DOHH2 (cell line): ENCODE data around the gene ACTN4.

Experiments
- H3F3A ChIP-seq: fragments of 200-600 bp; sonication (generic), shearing (Covaris generic); 2 replicates; pipeline ENCODE4 v1.6.0; 2016; ENCODE audit warnings: antibody characterized with exemption, mild to moderate bottlenecking; ENCODE audit not compliant: control insufficient read depth, insufficient read depth
- H3K27ac ChIP-seq: fragments of 200-600 bp; sonication (generic); 2 replicates; pipeline ENCODE4 v1.5.1; 2014; ENCODE audit warnings: low read depth, mild to moderate bottlenecking, low read length, moderate library complexity
- H3K27me3 ChIP-seq: fragments of 200-600 bp; sonication (generic); 2 replicates; pipeline ENCODE4 v1.6.1; 2014; ENCODE audit warnings: mild to moderate bottlenecking, low read length, mixed read lengths; ENCODE audit not compliant: control insufficient read depth
- H3K36me3 ChIP-seq: fragments of 200-600 bp; sonication (generic); 2 replicates; pipeline ENCODE4 v1.6.1; 2014; ENCODE audit warnings: mild to moderate bottlenecking, low read length, moderate library complexity, mixed read lengths; ENCODE audit not compliant: control insufficient read depth
- H3K4me1 ChIP-seq: fragments of 200-600 bp; sonication (generic); 2 replicates; pipeline ENCODE4 v1.6.1; 2014; ENCODE audit warnings: mild to moderate bottlenecking, low read length, mixed read lengths; ENCODE audit not compliant: control insufficient read depth
- H3K4me2 ChIP-seq: fragments of 200-600 bp; sonication (generic); 2 replicates; pipeline ENCODE4 v1.6.0; 2014; ENCODE audit warnings: mild to moderate bottlenecking, low read length, moderate library complexity
- H3K4me3 ChIP-seq: fragments of 200-600 bp; sonication (generic); 2 replicates; pipeline ENCODE4 v1.5.1; 2014; ENCODE audit warnings: mild to moderate bottlenecking, low read length, mixed read lengths
- H3K79me2 ChIP-seq: fragments of 200-600 bp; sonication (generic); 2 replicates; pipeline ENCODE4 v1.6.1; 2014; ENCODE audit warnings: mild to moderate bottlenecking, low read length, mixed read lengths; ENCODE audit not compliant: control insufficient read depth
- H3K9me2 ChIP-seq: fragments of 200-600 bp; sonication (generic); replicated peaks from 2 replicates; pipeline ENCODE4 v1.6.1; 2014; ENCODE audit warnings: mild to moderate bottlenecking, low read length, mixed read lengths; ENCODE audit not compliant: control insufficient read depth
- H3K9me3 ChIP-seq: fragments of 200-600 bp; sonication (generic); 2 replicates; pipeline ENCODE4 v1.6.1; 2014; ENCODE audit warnings: antibody characterized with exemption, low read length, mixed read lengths; ENCODE audit not compliant: control insufficient read depth, insufficient read depth
- H4K20me1 ChIP-seq: fragments of 200-600 bp; sonication (generic); 2 replicates; pipeline ENCODE4 v1.6.0; 2014; ENCODE audit warnings: low read depth, mild to moderate bottlenecking, antibody characterized with exemption, low read length, moderate library complexity; ENCODE audit not compliant: control insufficient read depth, insufficient read depth
- CTCF ChIP-seq: fragments of 200-600 bp; sonication (generic); IDR thresholded peaks from one replicate; pipeline ENCODE4 v1.5.1; 2014; ENCODE audit warnings: antibody characterized with exemption, mild to moderate bottlenecking, low read depth, low read length; ENCODE audit not compliant: poor library complexity, severe bottlenecking
- EZH2phosphoT487 ChIP-seq: fragments of 200-600 bp; sonication (generic); IDR thresholded peaks from 2 replicates; pipeline ENCODE4 v1.6.1; 2017; ENCODE audit warnings: borderline replicate concordance, mild to moderate bottlenecking, antibody characterized with exemption, low read length, moderate library complexity, mixed read lengths

ACTN4 gene

GRCh38 chr19:38713865-38714264 is 66.4 kb downstream of the ACTN4 start:
- peaks cover 59% of the 10 kb centered on the region for H3K36me3 ChIP-seq
- TF ChIP-seq EZH2phosphoT487 (no peak), CTCF (no peak)
- no peak overlapping the region for H3K27ac ChIP-seq
- H4K20me1 ChIP-seq: no peaks in the 10 kb centered on the region
- H3K4me3 ChIP-seq: no peak overlapping the region
- no peak overlapping the region for H3K4me2 ChIP-seq
- no peaks in the 10 kb centered on the region for H3K9me2 ChIP-seq
- H3K4me1 ChIP-seq: no peaks in the 10 kb centered on the region
- no peaks in the 10 kb centered on the region for H3F3A ChIP-seq
- H3K27me3 ChIP-seq: no peaks in the 10 kb centered on the region
- H3K9me3 ChIP-seq: no peaks in the 10 kb centered on the region
- H3K79me2 ChIP-seq: no peaks in the 10 kb centered on the region

- no peak overlapping the region for H3K4me3 ChIP-seq
- no peaks in the 10 kb centered on the region for H4K20me1 ChIP-seq
- TF ChIP-seq CTCF: no peak
- TF ChIP-seq EZH2phosphoT487: no peak
- H3K9me2 ChIP-seq: no peaks in the 10 kb centered on the region
- H3F3A ChIP-seq: no peaks in the 10 kb centered on the region
- no peak overlapping the region for H3K27ac ChIP-seq
- no peaks in the 10 kb centered on the region for H3K79me2 ChIP-seq
- peaks cover 54% of the 10 kb centered on the region for H3K36me3 ChIP-seq
- no peak overlapping the region for H3K4me2 ChIP-seq
- H3K4me1 ChIP-seq: no peaks in the 10 kb centered on the region
- H3K9me3 ChIP-seq: no peaks in the 10 kb centered on the region
- H3K27me3 ChIP-seq: no peaks in the 10 kb centered on the region
Observed at GRCh38 chr19:38714354-38714778, 66.9 kb downstream of the ACTN4 start.

- Histone ChIP-seq H3K27me3 (no peaks in the 10 kb centered on the region), H3K79me2 (no peaks in the 10 kb centered on the region), H3K9me2 (no peaks in the 10 kb centered on the region), H3K36me3 (peaks cover 49% of the 10 kb centered on the region), H3K27ac (no peak overlapping the region), H3K4me2 (no peak overlapping the region), H3K9me3 (no peaks in the 10 kb centered on the region), H3K4me1 (no peaks in the 10 kb centered on the region), H3K4me3 (no peak overlapping the region), H3F3A (no peaks in the 10 kb centered on the region), H4K20me1 (no peaks in the 10 kb centered on the region)
- TF ChIP-seq CTCF: no peak
- no peak for TF ChIP-seq EZH2phosphoT487
Observed at GRCh38 chr19:38715555-38715954, 68.1 kb downstream of the ACTN4 start.

- Histone ChIP-seq H3K4me2 (no peak overlapping the region), H3K9me2 (no peaks in the 10 kb centered on the region), H3K27me3 (no peaks in the 10 kb centered on the region), H4K20me1 (no peaks in the 10 kb centered on the region), H3K4me3 (no peak overlapping the region), H3K4me1 (no peaks in the 10 kb centered on the region), H3K27ac (no peak overlapping the region), H3F3A (no peaks in the 10 kb centered on the region), H3K79me2 (no peaks in the 10 kb centered on the region), H3K9me3 (no peaks in the 10 kb centered on the region), H3K36me3 (peaks cover 54% of the 10 kb centered on the region)
- TF ChIP-seq EZH2phosphoT487: no peak
- no peak for TF ChIP-seq CTCF
Observed at GRCh38 chr19:38717051-38717450, 69.6 kb downstream of the ACTN4 start.
